Activated CD4-positive, alpha-beta T cell treated with anti-CD3 and anti-CD28 coated beads, Interleukin-2, amount 10 ng/mL, durations not matched to agents 24 days and 14 days (primary cell): ENCODE data around the gene GRIN2D. TPM values are rescaled to one million over a fixed set of nuclear protein-coding genes. Genes with fewer than 3 reads are reported as not detected.

Experiments
- DNase-seq: peaks from one replicate; pipeline ENCODE4 v3.0.0; 2022
- H3K27ac Mint-ChIP-seq: one replicate; pipeline ENCODE4 v1.8.0; 2022; ENCODE audit warnings: mild to moderate bottlenecking, mixed read lengths
- H3K27me3 Mint-ChIP-seq: one replicate; pipeline ENCODE4 v1.8.0; 2022; ENCODE audit warnings: mixed read lengths
- H3K36me3 Mint-ChIP-seq: one replicate; pipeline ENCODE4 v1.8.0; 2022; ENCODE audit warnings: low read depth, mild to moderate bottlenecking, mixed read lengths
- H3K4me1 Mint-ChIP-seq: one replicate; pipeline ENCODE4 v1.8.0; 2021; ENCODE audit warnings: mixed read lengths
- H3K4me3 Mint-ChIP-seq: one replicate; pipeline ENCODE4 v1.8.0; 2022; ENCODE audit warnings: mild to moderate bottlenecking, moderate library complexity, mixed read lengths
- H3K9me3 Mint-ChIP-seq: one replicate; pipeline ENCODE4 v1.8.0; 2021; ENCODE audit warnings: mixed read lengths
- intact Hi-C: fragments of 100-400 bp; cut with micrococcal nuclease; formaldehyde crosslinking; loops from one replicate; pipeline ENCODE4 v1.15.1; 2023
- total RNA-seq: library from RNA; stranded (reverse); gene quantifications from 2 replicates; pipeline ENCODE4 v1.2.3, GENCODE V29; 2022

The GRIN2D gene
- total RNA-seq, 1 donor from 2014 or later = 0.16 TPM

DNA sequence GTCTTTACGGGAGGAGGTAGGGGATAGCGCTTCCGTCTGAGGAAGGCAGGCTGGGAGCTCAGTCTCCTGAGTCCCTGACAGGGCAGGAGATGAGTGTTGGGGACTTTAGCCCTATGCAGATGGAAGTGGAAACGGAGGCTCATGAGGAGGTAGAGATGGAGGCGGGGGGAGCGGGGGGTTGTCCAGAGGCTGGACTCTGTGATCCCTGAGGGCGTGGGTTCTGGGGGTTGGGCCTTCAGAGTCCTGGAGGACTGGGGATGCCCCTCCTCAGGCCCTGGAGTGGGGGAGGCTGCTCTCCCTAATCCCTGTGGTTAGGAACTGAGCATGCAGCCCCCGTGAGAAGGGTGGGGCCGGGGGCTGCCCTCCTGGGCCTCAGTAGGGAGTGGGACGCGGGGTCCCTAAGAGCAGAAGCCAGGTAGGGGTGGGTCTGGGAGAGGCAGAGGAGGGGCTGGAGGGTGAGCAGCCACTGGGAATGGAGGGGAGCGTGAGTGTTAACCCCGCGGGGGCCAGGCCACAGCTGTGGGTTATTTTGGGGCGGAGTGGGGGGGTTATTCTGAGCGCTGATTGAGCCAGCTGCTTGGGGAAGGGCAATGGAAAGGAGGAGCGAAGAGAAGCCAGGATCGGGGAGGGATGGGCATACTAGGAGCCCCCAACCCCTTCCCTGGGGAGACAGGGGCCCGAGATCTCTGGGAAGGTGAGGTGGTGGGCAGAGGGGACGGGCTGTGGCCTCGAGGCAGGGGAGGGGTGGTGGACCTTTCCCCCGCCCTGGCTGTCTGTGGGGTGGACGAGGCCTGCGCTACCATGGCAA, 2.8 kb downstream of the GRIN2D start:
- no peak overlapping the region for H3K27ac Mint-ChIP-seq
- intact Hi-C loops = no loop called here
- H3K36me3 Mint-ChIP-seq = peaks cover 6% of the 10 kb centered on the region
- peaks cover 37% of the 10 kb centered on the region for H3K4me1 Mint-ChIP-seq
- H3K4me3 Mint-ChIP-seq = peak overlapping the region; percentile 14
- no peak for DNase-seq
- H3K9me3 Mint-ChIP-seq = peaks cover 3% of the 10 kb centered on the region
- H3K27me3 Mint-ChIP-seq = peaks cover 47% of the 10 kb centered on the region

DNA sequence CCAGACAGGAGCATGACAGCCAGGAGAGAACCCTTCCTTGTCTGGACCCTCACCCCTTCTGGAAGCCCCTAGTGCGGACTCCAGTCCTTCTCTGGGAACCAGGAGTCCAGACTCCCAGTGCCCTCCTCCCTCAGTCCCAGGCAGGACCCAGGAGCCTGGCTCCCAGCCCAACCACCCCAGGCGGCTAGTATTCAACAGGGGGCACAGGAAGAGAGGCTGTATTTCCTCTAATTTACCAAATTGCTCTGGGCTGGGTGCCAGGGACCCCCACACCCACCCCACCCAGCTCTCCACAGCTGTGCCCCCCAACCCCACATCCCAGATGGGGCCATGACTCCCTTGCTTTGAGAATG, 3.3 kb downstream of the GRIN2D start:
- peaks cover 34% of the 10 kb centered on the region for H3K4me1 Mint-ChIP-seq
- intact Hi-C loops = no loop called here
- no peak overlapping the region for H3K27ac Mint-ChIP-seq
- H3K27me3 Mint-ChIP-seq = peaks cover 44% of the 10 kb centered on the region
- DNase-seq = no peak
- H3K36me3 Mint-ChIP-seq = peaks cover 6% of the 10 kb centered on the region
- H3K4me3 Mint-ChIP-seq = no peak overlapping the region
- H3K9me3 Mint-ChIP-seq = peaks cover 3% of the 10 kb centered on the region

DNA sequence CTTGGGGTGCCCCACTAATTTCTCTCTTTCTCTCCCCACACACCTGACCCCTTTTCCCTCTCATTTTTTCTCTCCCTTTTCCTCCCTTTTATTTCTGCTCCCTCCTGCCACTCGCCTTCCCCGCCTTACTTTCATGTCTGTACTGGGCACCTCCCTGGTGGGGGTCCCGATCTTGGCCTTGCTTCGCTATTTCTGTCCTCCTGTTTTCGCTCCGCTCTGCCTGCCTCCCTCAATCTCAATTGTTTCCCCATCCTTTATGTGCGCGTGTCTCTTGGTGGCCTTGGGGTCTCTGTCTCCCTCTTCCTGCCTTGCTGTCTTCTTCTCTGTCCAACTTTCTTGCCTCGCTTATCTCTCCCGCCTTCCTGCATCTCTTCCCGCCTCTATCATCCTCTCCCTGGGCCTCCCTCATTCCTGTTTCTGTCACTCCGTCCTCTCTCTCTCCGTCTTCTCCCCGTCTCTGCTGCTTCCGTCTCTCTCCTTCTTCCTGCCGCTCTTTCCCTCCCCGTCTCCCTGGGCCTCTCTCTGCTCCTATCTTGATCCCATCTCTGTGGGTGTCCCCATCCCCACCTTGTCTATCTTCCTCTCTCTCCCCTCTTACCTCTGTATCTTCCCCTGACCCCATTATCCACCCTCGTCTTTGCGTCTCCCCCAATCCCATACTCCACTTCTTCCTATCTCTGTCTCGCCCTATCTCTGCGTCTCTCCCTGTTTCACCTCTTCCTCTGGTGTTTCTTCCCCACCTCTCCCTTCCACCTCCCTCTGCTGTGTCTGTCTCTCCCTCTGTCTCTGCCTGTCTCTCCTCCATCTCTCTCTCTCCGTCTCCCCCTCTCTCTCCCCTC, 4.0 kb downstream of the GRIN2D start:
- intact Hi-C loops = loop anchor here (2.0 kb wide), 1 partner anchor 77 kb away; a partner anchor contains a TSS
- Mint-ChIP-seq H3K4me1 (peaks cover 34% of the 10 kb centered on the region), H3K4me3 (peak overlapping the region; percentile 94), H3K27ac (peak overlapping the region; percentile 82), H3K9me3 (peaks cover 3% of the 10 kb centered on the region), H3K27me3 (peaks cover 42% of the 10 kb centered on the region), H3K36me3 (peaks cover 6% of the 10 kb centered on the region)
- no peak for DNase-seq

DNA sequence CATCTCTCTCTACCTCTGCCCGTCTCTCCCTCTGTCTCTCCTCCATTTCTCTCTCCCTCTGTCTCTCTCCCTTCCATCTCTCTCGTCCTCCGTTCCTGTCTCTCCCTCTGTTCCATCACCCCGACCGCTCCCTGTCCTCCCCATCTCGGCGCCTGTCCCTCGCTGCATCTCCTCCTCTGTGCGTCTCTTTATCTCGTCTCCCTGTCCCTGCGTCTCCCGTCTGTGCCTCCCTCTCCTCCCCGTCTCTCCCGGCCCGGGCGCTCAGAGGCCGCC, 4.6 kb downstream of the GRIN2D start:
- peaks cover 6% of the 10 kb centered on the region for H3K36me3 Mint-ChIP-seq
- peaks cover 34% of the 10 kb centered on the region for H3K4me1 Mint-ChIP-seq
- intact Hi-C loops = loop anchor here (2.0 kb wide), 1 partner anchor 77 kb away; a partner anchor contains a TSS
- peaks cover 36% of the 10 kb centered on the region for H3K27me3 Mint-ChIP-seq
- peak overlapping the region; percentile 94 for H3K4me3 Mint-ChIP-seq
- H3K27ac Mint-ChIP-seq = peak overlapping the region; percentile 82
- peaks cover 3% of the 10 kb centered on the region for H3K9me3 Mint-ChIP-seq
- DNase-seq = no peak

DNA sequence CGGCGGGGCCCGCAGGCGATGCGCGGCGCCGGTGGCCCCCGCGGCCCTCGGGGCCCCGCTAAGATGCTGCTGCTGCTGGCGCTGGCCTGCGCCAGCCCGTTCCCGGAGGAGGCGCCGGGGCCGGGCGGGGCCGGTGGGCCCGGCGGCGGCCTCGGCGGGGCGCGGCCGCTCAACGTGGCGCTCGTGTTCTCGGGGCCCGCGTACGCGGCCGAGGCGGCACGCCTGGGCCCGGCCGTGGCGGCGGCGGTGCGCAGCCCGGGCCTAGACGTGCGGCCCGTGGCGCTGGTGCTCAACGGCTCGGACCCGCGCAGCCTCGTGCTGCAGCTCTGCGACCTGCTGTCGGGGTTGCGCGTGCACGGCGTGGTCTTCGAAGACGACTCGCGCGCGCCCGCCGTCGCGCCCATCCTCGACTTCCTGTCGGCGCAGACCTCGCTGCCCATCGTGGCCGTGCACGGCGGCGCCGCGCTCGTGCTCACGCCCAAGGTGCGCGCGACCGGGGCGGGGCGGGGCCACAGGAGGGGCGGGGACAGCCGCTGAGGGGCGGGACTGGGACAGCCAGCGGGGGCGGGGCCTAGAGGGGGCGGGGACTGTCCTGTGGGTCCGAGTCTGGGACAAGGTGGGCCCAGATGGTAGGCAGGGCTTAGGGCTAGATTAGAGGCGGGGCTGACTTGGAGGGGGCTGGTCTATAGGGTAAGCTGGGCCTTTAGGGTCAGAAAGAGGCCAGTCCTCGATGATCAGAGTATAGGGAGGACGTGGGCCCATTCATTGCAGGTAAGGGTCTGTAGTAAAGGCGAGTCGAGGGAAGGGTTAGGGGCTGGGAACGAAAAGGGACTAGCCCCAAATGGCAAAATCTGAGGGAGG, 5.1 kb downstream of the GRIN2D start:
- peak overlapping the region; percentile 64 for H3K27ac Mint-ChIP-seq

DNA sequence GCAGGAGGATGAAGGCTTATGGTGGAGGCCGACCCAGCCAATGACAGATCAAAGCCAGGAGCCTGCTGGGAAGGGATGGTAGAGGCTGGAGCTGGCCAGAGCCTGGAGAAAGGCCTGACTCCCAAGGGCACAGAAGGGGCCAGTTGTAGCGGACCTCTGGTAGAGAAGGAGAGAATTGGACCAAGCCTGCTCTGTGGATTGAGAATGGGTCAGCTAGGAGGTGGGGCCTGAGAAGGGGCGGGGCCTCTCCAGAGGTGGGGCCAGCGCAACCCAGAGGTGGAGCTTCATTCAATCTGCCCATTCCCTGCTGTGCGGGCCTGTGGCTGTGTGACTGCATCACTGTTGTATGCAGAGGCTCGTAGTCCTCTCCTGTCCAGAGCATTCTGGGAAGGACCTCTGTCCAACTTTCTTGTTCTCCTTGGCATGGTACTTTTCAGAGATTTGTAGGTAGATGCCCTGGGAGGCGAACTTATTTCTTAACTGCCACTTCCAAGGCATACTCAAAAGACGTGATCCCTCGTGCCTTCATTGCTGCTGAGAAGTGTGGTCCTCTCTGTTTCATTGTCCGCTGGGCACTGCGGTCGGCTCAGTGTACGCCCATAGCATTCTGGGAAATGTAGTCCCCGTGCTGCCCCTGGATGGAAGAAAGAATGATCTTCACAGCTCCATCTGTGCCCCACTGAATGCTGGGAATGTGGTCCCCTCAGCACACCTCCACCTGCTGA, 6.7 kb downstream of the GRIN2D start:
- peaks cover 3% of the 10 kb centered on the region for H3K9me3 Mint-ChIP-seq
- no peak overlapping the region for H3K4me3 Mint-ChIP-seq
- peak; percentile 78 for DNase-seq
- peaks cover 6% of the 10 kb centered on the region for H3K36me3 Mint-ChIP-seq
- no peak overlapping the region for H3K27ac Mint-ChIP-seq
- peaks cover 24% of the 10 kb centered on the region for H3K27me3 Mint-ChIP-seq
- H3K4me1 Mint-ChIP-seq = peaks cover 32% of the 10 kb centered on the region
- intact Hi-C loops = no loop called here

More for the DNA sequence above, 5.1 kb downstream of the GRIN2D start:
- Mint-ChIP-seq H3K4me1 (peaks cover 36% of the 10 kb centered on the region), H3K4me3 (peak overlapping the region; percentile 94), H3K9me3 (peaks cover 3% of the 10 kb centered on the region), H3K36me3 (peaks cover 6% of the 10 kb centered on the region), H3K27me3 (peaks cover 35% of the 10 kb centered on the region)
- intact Hi-C loops = loop anchor here (1.0 to 2.0 kb wide), 3 partner anchors 7 to 78 kb away; partner anchors contain the start of gene KDELR1
- peak; percentile 96 for DNase-seq

DNA sequence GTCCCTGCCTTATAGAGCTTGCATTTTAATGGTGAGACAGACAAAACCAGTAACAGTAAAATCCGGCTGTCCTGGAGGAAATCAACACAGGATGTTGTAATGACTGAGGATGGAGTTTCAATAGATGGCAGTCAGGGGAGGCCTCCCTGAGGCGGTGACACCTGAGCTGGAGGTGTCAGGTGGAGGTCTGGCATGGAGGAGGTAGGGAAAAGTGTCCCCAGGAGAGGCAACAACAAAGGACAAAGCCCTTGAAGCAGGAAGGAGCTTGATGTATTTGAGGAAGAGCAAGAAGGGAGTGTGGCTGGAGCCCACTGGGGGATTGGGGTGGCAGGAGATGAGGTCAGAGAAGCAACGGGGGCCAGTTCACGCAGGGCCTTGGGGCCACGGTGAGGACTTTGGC, 7.8 kb downstream of the GRIN2D start:
- Mint-ChIP-seq H3K9me3 (peaks cover 3% of the 10 kb centered on the region), H3K27me3 (peaks cover 16% of the 10 kb centered on the region), H3K36me3 (peaks cover 6% of the 10 kb centered on the region), H3K4me3 (no peak overlapping the region), H3K27ac (no peak overlapping the region), H3K4me1 (peaks cover 29% of the 10 kb centered on the region)
- intact Hi-C loops = no loop called here
- no peak for DNase-seq

DNA sequence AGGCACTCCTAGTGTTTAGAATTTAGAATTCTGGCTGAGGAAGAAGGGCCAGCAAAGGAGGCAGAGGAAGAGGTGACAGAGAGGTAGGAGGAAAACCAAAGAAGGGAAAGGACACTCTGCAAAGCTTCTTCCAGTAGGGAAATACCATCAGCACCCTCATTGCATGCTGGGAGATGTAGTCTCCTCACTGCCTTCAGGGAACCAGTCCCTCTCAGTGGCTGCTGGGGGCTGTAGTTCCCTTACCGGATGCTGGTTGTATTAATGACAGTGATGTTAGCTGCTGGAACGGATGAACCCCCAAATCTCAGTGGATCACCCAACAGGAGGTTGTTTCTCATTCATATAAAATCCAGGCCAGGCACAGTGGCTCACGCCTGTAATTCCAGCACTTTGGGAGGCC, 10.1 kb downstream of the GRIN2D start:
- Mint-ChIP-seq H3K4me3 (no peak overlapping the region), H3K4me1 (peaks cover 19% of the 10 kb centered on the region), H3K27ac (no peak overlapping the region), H3K36me3 (no peaks in the 10 kb centered on the region), H3K9me3 (peaks cover 3% of the 10 kb centered on the region), H3K27me3 (peaks cover 11% of the 10 kb centered on the region)
- intact Hi-C loops = no loop called here
- peak; percentile 85 for DNase-seq

DNA sequence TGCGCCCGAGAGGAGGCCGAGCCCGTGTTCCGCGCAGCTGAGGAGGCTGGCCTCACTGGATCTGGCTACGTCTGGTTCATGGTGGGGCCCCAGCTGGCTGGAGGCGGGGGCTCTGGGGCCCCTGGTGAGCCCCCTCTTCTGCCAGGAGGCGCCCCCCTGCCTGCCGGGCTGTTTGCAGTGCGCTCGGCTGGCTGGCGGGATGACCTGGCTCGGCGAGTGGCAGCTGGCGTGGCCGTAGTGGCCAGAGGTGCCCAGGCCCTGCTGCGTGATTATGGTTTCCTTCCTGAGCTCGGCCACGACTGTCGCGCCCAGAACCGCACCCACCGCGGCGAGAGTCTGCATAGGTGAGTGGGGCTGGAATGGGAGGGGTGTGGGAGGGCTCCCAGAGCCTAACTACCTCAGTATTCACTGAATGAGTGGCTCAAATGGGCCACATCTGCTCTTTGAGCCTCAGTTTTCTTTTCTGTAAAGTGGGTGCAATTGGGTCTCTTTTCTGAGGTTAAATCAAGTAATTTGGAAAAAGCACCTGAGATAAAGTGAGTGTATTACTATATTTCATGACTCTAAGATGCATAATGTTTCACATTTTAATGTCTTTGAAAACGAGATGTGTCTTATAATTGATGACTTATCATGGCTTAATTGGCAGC, 11.7 kb downstream of the GRIN2D start:
- Mint-ChIP-seq H3K9me3 (no peaks in the 10 kb centered on the region), H3K27ac (no peak overlapping the region), H3K27me3 (peaks cover 13% of the 10 kb centered on the region), H3K4me3 (no peak overlapping the region), H3K4me1 (peaks cover 6% of the 10 kb centered on the region), H3K36me3 (no peaks in the 10 kb centered on the region)
- intact Hi-C loops = no loop called here
- DNase-seq = no peak

DNA sequence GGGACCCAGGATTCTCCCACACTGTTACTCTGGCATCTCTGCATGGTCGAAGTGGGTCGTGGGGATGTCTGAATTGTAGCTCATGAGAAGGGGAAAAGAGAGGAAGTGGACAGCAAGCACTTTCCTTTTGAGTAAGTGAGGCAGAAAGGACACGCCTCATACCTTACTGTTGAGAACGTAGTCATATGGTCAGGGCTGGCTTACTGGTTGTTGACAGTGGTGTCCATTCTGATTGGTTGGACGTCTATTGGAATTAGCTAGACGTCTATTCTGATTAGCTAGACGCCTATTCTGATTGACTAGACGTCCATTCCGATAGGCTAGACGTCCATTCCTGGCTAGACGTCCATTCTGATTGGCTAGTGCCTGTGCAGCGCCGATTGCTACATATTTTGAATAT, 12.4 kb downstream of the GRIN2D start:
- no peak for DNase-seq
- Mint-ChIP-seq H3K4me1 (peaks cover 4% of the 10 kb centered on the region), H3K4me3 (no peak overlapping the region), H3K27ac (no peak overlapping the region), H3K9me3 (no peaks in the 10 kb centered on the region), H3K27me3 (peaks cover 13% of the 10 kb centered on the region), H3K36me3 (no peaks in the 10 kb centered on the region)
- intact Hi-C loops = no loop called here

DNA sequence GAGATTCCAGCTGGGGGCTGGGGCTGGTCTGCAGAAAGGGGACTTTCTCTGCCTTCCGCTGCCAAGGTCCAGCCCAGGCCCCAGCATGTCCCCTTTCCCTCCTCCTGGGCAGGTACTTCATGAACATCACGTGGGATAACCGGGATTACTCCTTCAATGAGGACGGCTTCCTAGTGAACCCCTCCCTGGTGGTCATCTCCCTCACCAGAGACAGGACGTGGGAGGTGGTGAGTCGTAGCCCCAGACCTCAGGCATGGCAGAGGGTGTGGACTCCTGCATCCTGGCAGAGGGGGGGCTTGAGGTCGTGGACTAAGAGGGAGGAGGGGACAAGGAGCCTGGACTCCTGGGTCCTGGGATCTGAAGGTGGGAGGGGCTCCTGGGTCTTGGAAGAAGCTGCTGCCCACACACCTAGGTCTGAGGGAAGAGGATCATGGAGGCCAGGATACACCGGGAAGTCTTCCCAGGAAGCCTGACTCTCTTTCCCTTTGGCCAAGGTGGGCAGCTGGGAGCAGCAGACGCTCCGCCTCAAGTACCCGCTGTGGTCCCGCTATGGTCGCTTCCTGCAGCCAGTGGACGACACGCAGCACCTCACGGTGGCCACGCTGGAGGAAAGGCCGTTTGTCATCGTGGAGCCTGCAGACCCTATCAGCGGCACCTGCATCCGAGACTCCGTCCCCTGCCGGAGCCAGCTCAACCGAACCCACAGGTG, 20.6 kb downstream of the GRIN2D start:
- Mint-ChIP-seq H3K4me3 (peak overlapping the region; percentile 32), H3K4me1 (peaks cover 27% of the 10 kb centered on the region), H3K36me3 (no peaks in the 10 kb centered on the region), H3K27me3 (peaks cover 21% of the 10 kb centered on the region), H3K9me3 (no peaks in the 10 kb centered on the region), H3K27ac (no peak overlapping the region)
- intact Hi-C loops = no loop called here
- DNase-seq = no peak

DNA sequence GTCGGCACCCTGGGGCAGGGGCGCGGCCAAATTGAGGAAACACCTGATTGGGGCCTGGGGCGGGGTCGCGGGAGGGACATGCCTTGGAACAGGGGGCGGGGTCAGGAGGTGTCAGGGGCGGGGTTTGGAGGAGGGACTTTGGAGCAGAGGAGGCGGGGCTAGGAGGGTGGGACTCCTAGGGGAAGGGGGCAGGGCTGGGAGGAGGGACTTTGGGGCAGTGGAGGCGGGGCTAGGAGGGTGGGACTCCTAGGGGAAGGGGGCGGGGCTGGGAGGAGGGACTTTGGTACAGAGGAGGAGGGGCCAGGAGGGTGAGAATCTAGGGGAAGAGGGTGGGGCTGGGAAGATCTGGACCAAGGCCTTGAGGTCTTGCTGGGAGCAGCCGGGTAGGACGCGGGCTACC, 21.9 kb downstream of the GRIN2D start:
- peaks cover 29% of the 10 kb centered on the region for H3K4me1 Mint-ChIP-seq
- no peaks in the 10 kb centered on the region for H3K36me3 Mint-ChIP-seq
- H3K4me3 Mint-ChIP-seq = peak overlapping the region; percentile 66
- H3K27me3 Mint-ChIP-seq = peaks cover 21% of the 10 kb centered on the region
- intact Hi-C loops = loop anchor here (1.0 kb wide), 1 partner anchor 16 kb away; no protein-coding TSS in a partner anchor
- no peak overlapping the region for H3K27ac Mint-ChIP-seq
- peak; percentile 89 for DNase-seq
- no peaks in the 10 kb centered on the region for H3K9me3 Mint-ChIP-seq
